ENCODE measurements around the gene KLHL6. TPM values are rescaled to one million over a fixed set of nuclear protein-coding genes. Genes with fewer than 3 reads are reported as not detected.
A peak's percentile ranks its signal among the peaks of the same experiment; 100 is the strongest.

KLHL6 gene
- total RNA-seq, 1 donor from 2014 or later, result 24.7 TPM

DNA sequence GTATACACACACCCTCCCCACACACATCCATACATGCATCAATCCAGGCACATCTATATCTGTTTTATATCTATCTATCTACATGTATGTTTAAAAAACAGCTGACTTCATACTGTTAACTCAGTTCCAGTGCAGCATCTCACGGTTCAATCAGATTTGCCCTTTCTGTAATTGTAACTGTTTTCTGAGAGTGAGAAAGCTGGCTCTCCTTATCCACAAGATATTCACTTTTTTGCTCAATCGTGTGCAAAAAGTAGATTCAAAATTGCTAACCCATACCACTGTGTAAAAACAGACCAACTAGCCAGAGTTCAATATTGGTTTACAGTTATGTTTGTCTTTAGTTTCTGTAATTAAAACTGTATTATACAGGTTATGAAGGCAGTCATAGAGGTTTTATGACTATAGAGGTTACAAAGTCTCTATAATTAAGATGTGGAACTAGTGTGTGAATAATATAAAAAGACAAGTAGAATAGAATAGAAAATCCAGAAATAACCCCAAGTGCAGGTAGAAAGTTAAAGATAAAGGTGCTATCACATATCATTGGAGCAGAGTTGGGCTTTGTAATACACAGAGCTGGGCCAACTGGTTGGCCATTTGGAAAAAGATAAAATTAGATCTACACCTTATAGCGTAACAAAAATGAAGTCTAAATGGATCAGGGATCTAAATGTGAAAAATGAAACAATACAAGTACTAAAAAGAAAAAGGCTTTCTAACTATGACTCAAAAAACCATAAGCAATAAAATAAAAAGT lies 107.0 kb downstream of the KLHL6 start:
- ATAC-seq, result no peak
- H3K4me1 ChIP-seq, result peaks cover 5% of the 10 kb centered on the region
- H3K36me3 ChIP-seq, result no peaks in the 10 kb centered on the region
- no peak overlapping the region for H3K27ac ChIP-seq
- peak overlapping the region; percentile 78 for H3K4me3 ChIP-seq
- H3K9me3 ChIP-seq, result no peaks in the 10 kb centered on the region
- no peak for DNase-seq
- intact Hi-C loops (cut with DNase I), result no loop called here
- H3K27me3 ChIP-seq, result no peaks in the 10 kb centered on the region
- TF ChIP-seq, protein P1, sequence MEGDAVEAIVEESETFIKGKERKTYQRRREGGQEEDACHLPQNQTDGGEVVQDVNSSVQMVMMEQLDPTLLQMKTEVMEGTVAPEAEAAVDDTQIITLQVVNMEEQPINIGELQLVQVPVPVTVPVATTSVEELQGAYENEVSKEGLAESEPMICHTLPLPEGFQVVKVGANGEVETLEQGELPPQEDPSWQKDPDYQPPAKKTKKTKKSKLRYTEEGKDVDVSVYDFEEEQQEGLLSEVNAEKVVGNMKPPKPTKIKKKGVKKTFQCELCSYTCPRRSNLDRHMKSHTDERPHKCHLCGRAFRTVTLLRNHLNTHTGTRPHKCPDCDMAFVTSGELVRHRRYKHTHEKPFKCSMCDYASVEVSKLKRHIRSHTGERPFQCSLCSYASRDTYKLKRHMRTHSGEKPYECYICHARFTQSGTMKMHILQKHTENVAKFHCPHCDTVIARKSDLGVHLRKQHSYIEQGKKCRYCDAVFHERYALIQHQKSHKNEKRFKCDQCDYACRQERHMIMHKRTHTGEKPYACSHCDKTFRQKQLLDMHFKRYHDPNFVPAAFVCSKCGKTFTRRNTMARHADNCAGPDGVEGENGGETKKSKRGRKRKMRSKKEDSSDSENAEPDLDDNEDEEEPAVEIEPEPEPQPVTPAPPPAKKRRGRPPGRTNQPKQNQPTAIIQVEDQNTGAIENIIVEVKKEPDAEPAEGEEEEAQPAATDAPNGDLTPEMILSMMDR (IDR thresholded peaks at IDR 0.05), result no peak

DNA sequence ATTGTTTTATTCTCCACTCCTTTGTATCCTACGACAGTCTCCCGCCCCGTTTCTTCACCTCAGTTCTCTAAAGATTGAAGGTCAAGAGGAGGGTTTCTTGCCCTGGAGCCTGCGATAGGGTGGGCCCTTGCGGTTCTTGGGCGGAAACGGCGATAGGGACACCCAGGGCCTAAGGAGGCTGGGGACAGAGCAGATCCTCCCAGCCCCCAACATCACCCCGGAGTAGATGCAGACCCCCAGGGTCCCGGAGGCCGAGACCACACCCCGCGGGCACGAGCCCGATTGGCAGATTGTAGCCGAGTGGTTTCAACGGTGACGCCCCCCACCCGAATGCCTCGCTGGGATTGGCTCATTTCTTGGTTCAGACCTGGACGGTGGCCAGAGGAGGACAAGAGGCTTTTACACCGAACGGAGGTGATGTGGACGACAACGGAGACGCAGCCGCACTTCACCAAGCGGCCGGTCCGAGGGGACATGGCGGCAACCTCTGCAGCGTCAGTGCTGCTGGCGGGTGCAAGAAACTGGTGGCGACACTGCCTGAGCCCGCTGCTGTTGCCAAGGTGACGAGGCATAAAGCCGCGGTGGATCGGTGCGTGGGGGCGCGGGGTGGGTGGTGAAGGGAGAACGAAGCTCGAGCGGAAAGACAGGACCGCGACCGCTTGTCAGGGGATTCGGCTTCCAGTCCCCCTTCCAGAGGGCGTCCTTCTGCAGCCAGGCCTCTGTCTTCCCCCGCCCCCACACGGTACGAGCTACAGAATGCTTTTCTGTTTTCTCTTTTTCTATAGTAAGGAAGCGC lies 108.1 kb downstream of the KLHL6 start:
- H3K4me3 ChIP-seq, result peak overlapping the region; percentile 78

DNA sequence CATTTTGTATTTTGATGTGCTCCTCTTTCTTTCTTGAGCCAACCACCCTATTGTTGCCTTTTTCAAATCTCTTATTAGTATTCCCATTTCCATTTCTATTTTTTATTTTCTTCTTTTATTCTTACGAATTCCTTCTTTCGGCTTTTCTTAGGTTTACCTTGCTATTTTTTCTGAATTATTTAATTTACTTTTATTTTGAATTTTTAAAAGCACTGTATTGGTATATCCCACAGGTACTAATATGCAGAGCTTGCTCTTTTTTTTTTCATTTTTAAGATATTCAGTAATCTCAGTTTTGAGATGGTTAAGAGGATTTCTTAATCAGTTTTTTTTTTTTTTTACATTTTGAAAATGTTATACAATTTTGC lies 108.7 kb downstream of the KLHL6 start:
- Histone ChIP-seq H3K4me1 (peaks cover 5% of the 10 kb centered on the region), H3K27ac (peak overlapping the region; percentile 75), H3K36me3 (no peaks in the 10 kb centered on the region), H3K4me3 (peak overlapping the region; percentile 78), H3K27me3 (no peaks in the 10 kb centered on the region), H3K9me3 (no peaks in the 10 kb centered on the region)
- TF ChIP-seq, protein P1 (IDR thresholded peaks at IDR 0.05), result no peak
- intact Hi-C loops (cut with DNase I), result no loop called here
- DNase-seq (no peak), ATAC-seq (no peak)

More for the DNA sequence above, 108.1 kb downstream of the KLHL6 start:
- Histone ChIP-seq H3K27ac (peak overlapping the region; percentile 75), H3K27me3 (no peaks in the 10 kb centered on the region), H3K36me3 (no peaks in the 10 kb centered on the region), H3K4me1 (peaks cover 5% of the 10 kb centered on the region), H3K9me3 (no peaks in the 10 kb centered on the region)
- intact Hi-C loops (cut with DNase I), result no loop called here
- TF ChIP-seq, protein P1 (IDR thresholded peaks at IDR 0.05), result no peak
- peak; percentile 95 for ATAC-seq
- DNase-seq, result peak; percentile 91

GRCh38 chr3:183444748-183445147 lies 110.8 kb downstream of the KLHL6 start:
- TF ChIP-seq, protein P1 (IDR thresholded peaks at IDR 0.05), result no peak
- no peak for ATAC-seq
- Histone ChIP-seq H3K36me3 (no peaks in the 10 kb centered on the region), H3K9me3 (no peaks in the 10 kb centered on the region), H3K4me3 (no peak overlapping the region), H3K4me1 (peaks cover 2% of the 10 kb centered on the region), H3K27ac (no peak overlapping the region), H3K27me3 (no peaks in the 10 kb centered on the region)
- intact Hi-C loops (cut with DNase I), result no loop called here
- no peak for DNase-seq

GRCh38 chr3:183443395-183444385 lies 111.8 kb downstream of the KLHL6 start:
- intact Hi-C loops (cut with DNase I), result no loop called here
- Histone ChIP-seq H3K9me3 (no peaks in the 10 kb centered on the region), H3K36me3 (no peaks in the 10 kb centered on the region), H3K4me3 (no peak overlapping the region), H3K4me1 (no peaks in the 10 kb centered on the region), H3K27ac (no peak overlapping the region), H3K27me3 (no peaks in the 10 kb centered on the region)
- DNase-seq (no peak), ATAC-seq (no peak)
- TF ChIP-seq, protein P1 (IDR thresholded peaks at IDR 0.05), result no peak
